GM13977 (cell line): ENCODE measurements around the gene NME2.
"Not testable (repeated sequence)": the region's sequence is repeated elsewhere in the genome, so short reads cannot be mapped to it uniquely, and the experiment has no call there.

ENCODE experiments used
- DNase-seq: peaks from one replicate; pipeline ENCODE4 v3.0.0; 2012; ENCODE audit warnings: low spot score
- CTCF ChIP-seq: IDR thresholded peaks from 2 replicates; pipeline ENCODE4 v1.5.1; 2012; ENCODE audit warnings: mild to moderate bottlenecking, control low read depth; ENCODE audit not compliant: insufficient read depth; ENCODE audit errors: extremely low read depth, missing control alignments
- in situ Hi-C: fragments of 300-500 bp; cut with MboI; formaldehyde crosslinking; loops from one replicate; pipeline ENCODE4 v1.12.0; 2022; ENCODE audit warnings: low sequenced_read_pairs, low pct_unique_long_range_greater_than_20kb, mixed read lengths, inconsistent platforms; ENCODE audit not compliant: unreplicated experiment

Gene NME2

DNA sequence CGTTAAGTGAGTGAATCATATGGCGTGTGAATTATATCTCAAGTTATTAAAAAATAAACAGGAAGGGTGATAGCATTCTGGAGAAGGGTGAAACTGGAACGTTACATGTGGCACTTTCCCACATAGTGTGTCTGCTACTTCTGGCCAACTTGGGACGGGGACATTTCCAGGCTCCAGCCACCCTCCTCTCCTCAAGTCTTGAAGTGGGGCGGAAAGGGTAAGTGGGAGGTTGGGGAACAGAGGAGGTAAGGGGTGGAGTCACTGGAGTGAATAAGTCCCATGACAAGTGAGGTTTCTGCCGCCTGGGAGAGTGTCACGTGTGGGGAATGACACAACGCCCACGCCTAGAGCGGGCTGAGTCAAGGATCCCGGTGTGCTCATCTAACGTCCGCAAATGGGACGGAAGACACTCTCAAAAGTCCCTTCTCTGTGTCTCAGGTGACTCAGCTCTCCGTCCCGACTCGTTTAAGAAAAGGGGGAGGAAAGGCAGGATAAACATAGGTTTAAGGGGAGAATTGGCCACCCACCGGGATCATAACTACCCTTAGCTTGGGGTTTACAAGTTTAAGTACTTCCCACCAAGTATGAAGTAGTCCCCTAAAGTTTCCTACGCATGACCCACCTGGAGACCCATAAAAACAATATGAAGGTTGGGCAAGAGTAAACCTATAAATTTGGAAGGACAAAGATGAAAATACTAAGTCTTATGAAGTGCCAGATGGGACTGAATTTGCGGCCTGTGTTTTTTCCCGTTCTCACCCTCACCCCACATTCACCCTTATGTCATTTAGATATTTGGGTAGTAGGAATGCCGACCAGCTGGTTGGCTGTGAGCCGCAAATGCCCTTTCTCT lies 44.4 kb upstream of the NME2 start:
- in situ Hi-C loops, result no loop called here
- peak; percentile 70 for DNase-seq
- no peak for TF ChIP-seq CTCF

- in situ Hi-C loops, DNase-seq: not testable (repeated sequence)
These were observed 43.6 kb upstream of the NME2 start for GRCh38 chr17:51122473-51123115.

GRCh38 chr17:51124640-51125503 lies 41.3 kb upstream of the NME2 start:
- in situ Hi-C loops, result no loop called here
- DNase-seq, result no peak
- TF ChIP-seq CTCF, result no peak

- TF ChIP-seq CTCF, result no peak
- in situ Hi-C loops, result no loop called here
These were observed 38.1 kb upstream of the NME2 start for GRCh38 chr17:51128076-51128475.

DNA sequence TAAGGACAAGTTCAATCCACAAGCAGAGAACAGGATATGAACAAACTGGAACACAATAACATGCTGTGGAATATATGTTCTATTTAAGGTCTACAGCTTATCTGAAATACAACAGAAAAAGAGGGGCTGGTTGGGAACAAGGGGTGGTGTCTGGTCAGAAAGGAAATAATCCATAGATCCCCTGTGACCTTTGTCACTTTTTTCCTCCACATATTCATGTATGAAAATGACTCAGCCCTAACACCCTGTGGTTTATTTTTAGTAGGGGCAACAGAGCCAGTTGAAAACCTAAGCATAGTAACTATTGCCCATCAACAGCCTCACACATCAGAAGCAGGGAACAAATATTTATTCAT lies 33.3 kb upstream of the NME2 start:
- DNase-seq, result no peak
- no peak for TF ChIP-seq CTCF
- in situ Hi-C loops, result no loop called here

More at GRCh38 chr17:51128076-51128475, 38.1 kb upstream of the NME2 start:
- no peak for DNase-seq

DNA sequence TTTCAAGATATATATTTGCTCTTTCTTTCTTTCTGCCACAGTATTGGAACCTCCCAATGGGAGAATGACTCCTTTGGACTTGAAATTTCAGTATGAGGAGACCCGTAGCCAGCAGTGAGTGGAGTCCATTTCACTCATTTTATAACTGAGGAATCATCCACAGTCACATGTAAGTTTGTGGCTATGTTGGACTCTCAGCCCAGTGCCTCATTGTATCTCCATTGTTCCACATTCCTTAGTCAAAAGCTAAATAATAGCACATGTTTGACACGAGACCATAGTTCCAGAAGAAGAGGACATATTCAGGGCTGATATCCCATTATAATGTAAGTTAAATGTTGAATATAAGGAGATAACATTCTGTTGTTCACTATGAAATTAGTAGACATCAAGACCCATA lies 32.8 kb upstream of the NME2 start:
- in situ Hi-C loops, result no loop called here
- TF ChIP-seq CTCF, result no peak
- DNase-seq, result no peak

DNA sequence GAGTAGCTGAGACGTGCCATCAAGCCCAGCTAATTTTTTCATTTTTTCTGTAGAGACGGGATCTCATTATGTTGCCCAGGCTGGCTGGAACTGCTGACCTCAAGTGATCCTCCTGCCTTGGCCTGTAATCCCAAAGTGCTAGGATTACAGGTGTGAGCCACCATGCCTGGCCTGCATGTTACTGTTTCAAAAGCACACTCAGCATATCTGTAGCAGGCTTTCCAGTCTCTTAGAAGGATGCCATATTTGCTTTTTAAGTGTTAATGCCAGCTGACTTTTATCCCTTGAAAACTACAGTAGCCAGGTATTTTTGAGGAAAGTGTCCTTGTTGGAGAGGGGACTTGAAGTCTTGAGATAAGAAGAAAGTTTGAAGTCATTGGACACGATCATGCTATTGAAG lies 30.3 kb upstream of the NME2 start:
- no peak for TF ChIP-seq CTCF
- in situ Hi-C loops, result no loop called here
- no peak for DNase-seq
